Epithelial cell of proximal tubule (primary cell): Measurements from ENCODE around the gene ANO9. TPM values are rescaled to one million over a fixed set of nuclear protein-coding genes. Genes with fewer than 3 reads are reported as not detected.

ENCODE experiments used
- DNase-seq: peaks from one replicate; pipeline ENCODE4 v3.0.0-alpha.2; 2011; ENCODE audit warnings: low read depth
- H3K4me3 ChIP-seq: 2 replicates; pipeline ENCODE4 v1.5.1; 2011; ENCODE audit warnings: low read depth, mild to moderate bottlenecking, low read length
- total RNA-seq: library from RNA; depleted of rRNA; stranded (reverse); fragments of >200 nt; gene quantifications from 2 replicates; pipeline ENCODE4 v1.2.3, GENCODE V29; 2015
- TF ChIP-seq, protein P1 (sequence below): conservative IDR thresholded peaks from 2 replicates; pipeline ENCODE4 v1.5.1; 2012; ENCODE audit warnings: low read depth, mild to moderate bottlenecking, low read length

Gene ANO9
- total RNA-seq, 1 donor from 2014 or later, result 20.1 TPM

- TF ChIP-seq, protein P1, sequence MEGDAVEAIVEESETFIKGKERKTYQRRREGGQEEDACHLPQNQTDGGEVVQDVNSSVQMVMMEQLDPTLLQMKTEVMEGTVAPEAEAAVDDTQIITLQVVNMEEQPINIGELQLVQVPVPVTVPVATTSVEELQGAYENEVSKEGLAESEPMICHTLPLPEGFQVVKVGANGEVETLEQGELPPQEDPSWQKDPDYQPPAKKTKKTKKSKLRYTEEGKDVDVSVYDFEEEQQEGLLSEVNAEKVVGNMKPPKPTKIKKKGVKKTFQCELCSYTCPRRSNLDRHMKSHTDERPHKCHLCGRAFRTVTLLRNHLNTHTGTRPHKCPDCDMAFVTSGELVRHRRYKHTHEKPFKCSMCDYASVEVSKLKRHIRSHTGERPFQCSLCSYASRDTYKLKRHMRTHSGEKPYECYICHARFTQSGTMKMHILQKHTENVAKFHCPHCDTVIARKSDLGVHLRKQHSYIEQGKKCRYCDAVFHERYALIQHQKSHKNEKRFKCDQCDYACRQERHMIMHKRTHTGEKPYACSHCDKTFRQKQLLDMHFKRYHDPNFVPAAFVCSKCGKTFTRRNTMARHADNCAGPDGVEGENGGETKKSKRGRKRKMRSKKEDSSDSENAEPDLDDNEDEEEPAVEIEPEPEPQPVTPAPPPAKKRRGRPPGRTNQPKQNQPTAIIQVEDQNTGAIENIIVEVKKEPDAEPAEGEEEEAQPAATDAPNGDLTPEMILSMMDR, result no peak
- no peak for DNase-seq
- no peak overlapping the region for H3K4me3 ChIP-seq
These were observed 20.5 kb upstream of the ANO9 start for GRCh38 chr11:462107-462890.

- H3K4me3 ChIP-seq, result no peak overlapping the region
- no peak for DNase-seq
- TF ChIP-seq, protein P1, result no peak
These were observed 19.8 kb upstream of the ANO9 start for GRCh38 chr11:461626-462025.

GRCh38 chr11:460331-461199 is 18.8 kb upstream of the ANO9 start:
- H3K4me3 ChIP-seq, result no peak overlapping the region
- DNase-seq, result no peak
- TF ChIP-seq, protein P1, result no peak

GRCh38 chr11:459511-460220 is 17.9 kb upstream of the ANO9 start:
- no peak for DNase-seq
- TF ChIP-seq, protein P1, result no peak
- no peak overlapping the region for H3K4me3 ChIP-seq

- DNase-seq, result no peak
- H3K4me3 ChIP-seq, result no peak overlapping the region
- TF ChIP-seq, protein P1, result no peak
These were observed 15.4 kb upstream of the ANO9 start for GRCh38 chr11:457111-457760.

- no peak for DNase-seq
- TF ChIP-seq, protein P1, result no peak
- no peak overlapping the region for H3K4me3 ChIP-seq
These were observed 14.7 kb upstream of the ANO9 start for GRCh38 chr11:456533-456932.
